Mucosa of descending colon (tissue), 3 donors: ENCODE data around the gene IP6K3. TPM values are rescaled to one million over a fixed set of nuclear protein-coding genes. Genes with fewer than 3 reads are reported as not detected.

Experiments used
- ATAC-seq: fragments of 200-7000 bp; cut with Tn5 transposase; one replicate; pipeline ENCODE4 v1.9.1; 2020; ENCODE audit warnings: mild to moderate bottlenecking, moderate library complexity
- DNase-seq, 3 donors: peaks; one replicate each; pipeline ENCODE4 v3.0.0-alpha.2; 2020
- H3K36me3 ChIP-seq: fragments of 200-600 bp; one replicate; pipeline ENCODE4 v1.8.0; 2021; ENCODE audit warnings: low read depth, mild to moderate bottlenecking
- H3K4me1 ChIP-seq: fragments of 200-600 bp; one replicate; pipeline ENCODE4 v1.8.0; 2021; ENCODE audit warnings: low read depth, mild to moderate bottlenecking
- H3K4me3 ChIP-seq: fragments of 200-600 bp; one replicate; pipeline ENCODE4 v1.8.0; 2021; ENCODE audit warnings: mild to moderate bottlenecking
- H3K9me3 ChIP-seq: fragments of 200-600 bp; one replicate; pipeline ENCODE4 v1.8.0; 2021; ENCODE audit warnings: mild to moderate bottlenecking
- intact Hi-C, 2 donors: fragments of 100-400 bp; cut with DNase I in 1 of 2; cut with micrococcal nuclease in 1 of 2; formaldehyde crosslinking; loops; one replicate each; pipeline versions ENCODE4 v1.11.0 to v1.11.1; 2022; cut with DNase I, micrococcal nuclease
- total RNA-seq, 3 donors: library from RNA; stranded (reverse); fragmentation: NEBNext Ultra II Directional in 2 of 3; extraction: Animal tissue kit (Norgen Biotek cat#: 25700) in 2 of 3; gene quantifications; one replicate each; pipeline versions ENCODE4 v1.2.1 to v1.2.4, GENCODE V29; 2021 to 2023
- TF ChIP-seq, protein P1 (sequence below): fragments of 200-600 bp; IDR thresholded peaks from one replicate; pipeline ENCODE4 v1.8.0; 2022; ENCODE audit warnings: antibody characterized with exemption, mild to moderate bottlenecking
- donor health status: DM: no; HTN: no; CAD: no; lungs with moderate emphysema.
- donor health status: DM: no; HTN: no; CAD: no.
- donor health status: DM: no; HTN: yes; CAD: no.

Gene IP6K3
- total RNA-seq, 3 donors from 2014 or later: 0.67 to 6.8 (median 0.96) TPM

GRCh38 chr6:33698494-33698893 is 48.2 kb downstream of the IP6K3 start:
- H3K4me1 ChIP-seq: no peaks in the 10 kb centered on the region
- ATAC-seq: no peak

DNA sequence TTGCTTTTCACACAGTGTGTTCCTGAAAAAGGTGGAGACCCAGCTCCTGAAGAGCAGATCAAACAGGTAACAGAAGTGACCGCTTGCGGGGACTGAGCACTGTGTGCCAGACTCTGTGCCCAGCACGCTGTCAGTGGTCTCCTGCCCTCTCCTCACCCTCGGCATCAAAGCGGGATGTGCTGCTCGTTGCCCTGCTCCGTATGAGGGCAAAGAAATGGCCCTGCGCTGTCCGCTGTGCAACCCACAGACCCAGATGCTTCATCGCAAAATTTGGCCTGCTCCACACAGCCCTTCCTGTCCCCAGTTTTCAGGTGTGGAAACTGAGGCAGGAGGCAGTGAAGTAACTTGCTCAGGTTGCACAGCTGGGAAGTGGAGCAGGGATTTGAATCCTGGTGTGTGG is 48.9 kb downstream of the IP6K3 start:
- Histone ChIP-seq H3K9me3 (no peaks in the 10 kb centered on the region), H3K4me1 (no peaks in the 10 kb centered on the region), H3K36me3 (no peaks in the 10 kb centered on the region), H3K4me3 (no peak overlapping the region)
- ATAC-seq: no peak
- no peak for DNase-seq
- intact Hi-C loops: no loop called here
- TF ChIP-seq, protein P1, sequence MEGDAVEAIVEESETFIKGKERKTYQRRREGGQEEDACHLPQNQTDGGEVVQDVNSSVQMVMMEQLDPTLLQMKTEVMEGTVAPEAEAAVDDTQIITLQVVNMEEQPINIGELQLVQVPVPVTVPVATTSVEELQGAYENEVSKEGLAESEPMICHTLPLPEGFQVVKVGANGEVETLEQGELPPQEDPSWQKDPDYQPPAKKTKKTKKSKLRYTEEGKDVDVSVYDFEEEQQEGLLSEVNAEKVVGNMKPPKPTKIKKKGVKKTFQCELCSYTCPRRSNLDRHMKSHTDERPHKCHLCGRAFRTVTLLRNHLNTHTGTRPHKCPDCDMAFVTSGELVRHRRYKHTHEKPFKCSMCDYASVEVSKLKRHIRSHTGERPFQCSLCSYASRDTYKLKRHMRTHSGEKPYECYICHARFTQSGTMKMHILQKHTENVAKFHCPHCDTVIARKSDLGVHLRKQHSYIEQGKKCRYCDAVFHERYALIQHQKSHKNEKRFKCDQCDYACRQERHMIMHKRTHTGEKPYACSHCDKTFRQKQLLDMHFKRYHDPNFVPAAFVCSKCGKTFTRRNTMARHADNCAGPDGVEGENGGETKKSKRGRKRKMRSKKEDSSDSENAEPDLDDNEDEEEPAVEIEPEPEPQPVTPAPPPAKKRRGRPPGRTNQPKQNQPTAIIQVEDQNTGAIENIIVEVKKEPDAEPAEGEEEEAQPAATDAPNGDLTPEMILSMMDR: no peak

More at GRCh38 chr6:33698494-33698893, 48.2 kb downstream of the IP6K3 start:
- H3K36me3 ChIP-seq: no peaks in the 10 kb centered on the region
- no peaks in the 10 kb centered on the region for H3K9me3 ChIP-seq
- no peak for DNase-seq
- TF ChIP-seq, protein P1: no peak
- intact Hi-C loops: no loop called here
- H3K4me3 ChIP-seq: no peak overlapping the region

DNA sequence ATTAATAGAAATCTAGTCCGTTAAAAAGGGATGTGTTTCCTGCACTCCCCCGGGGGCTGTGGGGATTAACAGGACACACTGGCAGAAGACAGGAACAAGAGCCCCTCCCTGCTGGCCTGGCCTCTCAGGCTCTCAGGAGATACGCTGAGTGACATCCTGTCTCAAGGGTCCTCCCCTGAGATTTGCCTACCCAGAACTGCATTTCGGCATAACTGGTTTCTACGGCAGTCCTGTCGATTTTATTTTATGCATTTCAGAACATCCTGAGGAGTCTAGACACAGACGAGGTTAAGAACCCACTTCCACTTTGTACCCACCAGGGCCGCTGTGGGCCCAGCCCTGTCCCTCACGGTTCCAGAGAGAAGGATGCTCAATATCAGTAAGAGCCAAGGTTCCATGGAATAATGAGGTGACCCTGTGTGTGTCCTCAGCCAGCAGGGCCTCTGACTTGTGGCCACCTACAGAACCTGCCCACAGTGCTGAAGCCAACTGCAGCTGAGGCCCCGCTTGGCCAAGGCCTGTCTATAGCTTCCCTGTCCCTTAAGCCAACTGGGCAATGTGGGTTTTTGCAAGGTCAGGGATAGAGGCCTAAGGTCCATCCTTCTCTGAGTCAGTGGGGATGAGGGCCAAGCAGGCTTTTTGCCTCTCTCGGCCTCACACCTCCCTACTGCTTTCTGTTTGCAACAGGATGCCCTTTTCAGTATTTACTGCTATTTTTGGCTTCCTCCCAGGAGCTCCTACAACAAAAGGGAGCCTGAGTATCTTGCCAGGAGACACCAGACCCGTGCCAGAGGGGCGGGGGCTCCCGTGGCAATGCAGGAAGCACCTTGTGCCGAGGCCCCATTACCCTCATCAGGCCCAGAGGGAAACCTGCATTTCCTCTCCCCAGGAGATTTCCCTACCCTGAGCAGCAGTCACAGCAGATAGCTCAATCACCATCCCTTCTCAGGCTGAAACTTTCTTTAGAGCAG is 49.9 kb downstream of the IP6K3 start:
- Histone ChIP-seq H3K4me1 (peaks cover 2% of the 10 kb centered on the region), H3K36me3 (peaks cover 3% of the 10 kb centered on the region), H3K9me3 (no peaks in the 10 kb centered on the region), H3K4me3 (no peak overlapping the region)
- DNase-seq: peak in 1 of 3 donors; percentile 29
- peak; percentile 29 for ATAC-seq
- intact Hi-C loops: no loop called here
- TF ChIP-seq, protein P1: no peak

DNA sequence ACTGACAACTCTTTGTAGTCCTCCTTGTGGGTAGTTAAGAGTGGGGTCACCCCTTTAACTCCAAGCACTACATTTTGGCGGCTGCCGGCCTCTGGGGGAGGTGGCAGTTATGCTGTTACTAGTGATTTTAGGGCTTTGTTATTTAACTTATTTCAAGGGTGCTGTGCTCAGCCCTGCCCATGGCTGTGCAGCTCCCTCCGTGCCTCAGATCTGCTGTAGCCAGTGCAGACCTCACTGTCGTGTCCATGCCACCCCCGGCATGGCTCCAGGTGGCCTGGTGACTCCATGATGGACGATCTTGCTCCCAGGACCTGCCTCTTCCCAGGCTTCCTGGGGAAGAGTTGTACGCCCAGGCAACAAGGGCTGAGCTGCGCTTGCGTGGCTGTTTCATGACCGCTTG is 50.6 kb downstream of the IP6K3 start:
- peaks cover 4% of the 10 kb centered on the region for H3K36me3 ChIP-seq
- TF ChIP-seq, protein P1: no peak
- no peak overlapping the region for H3K4me3 ChIP-seq
- peaks cover 2% of the 10 kb centered on the region for H3K4me1 ChIP-seq
- DNase-seq (no peak), ATAC-seq (no peak)
- H3K9me3 ChIP-seq: no peaks in the 10 kb centered on the region
- intact Hi-C loops: no loop called here

DNA sequence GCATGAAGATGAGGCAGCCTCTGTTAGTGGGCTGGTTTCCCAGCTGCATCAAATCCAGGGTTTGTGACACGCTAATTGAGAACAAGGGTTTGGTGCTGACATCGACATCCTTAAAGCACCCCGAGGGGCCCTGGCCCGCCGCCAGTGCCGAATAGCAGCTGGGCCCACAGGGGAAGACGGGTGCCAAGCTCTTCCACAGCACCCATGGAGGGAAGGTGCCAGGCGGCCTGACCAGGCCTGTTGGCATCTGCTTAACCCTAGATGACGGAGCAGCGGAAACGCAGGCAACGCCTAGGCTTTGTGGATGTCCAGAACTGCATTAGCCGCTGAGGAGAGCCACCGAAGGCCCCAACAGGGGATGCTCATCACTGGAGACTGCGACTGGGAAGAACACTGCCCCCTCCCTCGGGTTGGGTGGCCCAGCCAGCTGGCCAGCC is 51.2 kb downstream of the IP6K3 start:
- intact Hi-C loops: no loop called here
- no peak for DNase-seq
- H3K4me1 ChIP-seq: peaks cover 2% of the 10 kb centered on the region
- peaks cover 7% of the 10 kb centered on the region for H3K36me3 ChIP-seq
- TF ChIP-seq, protein P1: no peak
- ATAC-seq: no peak
- no peaks in the 10 kb centered on the region for H3K9me3 ChIP-seq
- H3K4me3 ChIP-seq: no peak overlapping the region
